Mucosa of stomach (tissue), 1 donor: Measurements from ENCODE around the gene TMEM106B.

Experiments used
- H3K27me3 ChIP-seq: one replicate; pipeline ENCODE4 v1.7.0; 2013; ENCODE audit warnings: mild to moderate bottlenecking, low read length; ENCODE audit not compliant: control insufficient read depth, insufficient read depth
- H3K36me3 ChIP-seq: one replicate; pipeline ENCODE4 v1.7.0; 2013; ENCODE audit warnings: low read length; ENCODE audit not compliant: control insufficient read depth, insufficient read depth
- H3K4me1 ChIP-seq: one replicate; pipeline ENCODE4 v1.7.0; 2013; ENCODE audit warnings: mild to moderate bottlenecking, low read length; ENCODE audit not compliant: control insufficient read depth, insufficient read depth
- H3K4me3 ChIP-seq: one replicate; pipeline ENCODE4 v1.7.0; 2013; ENCODE audit warnings: low read length
- H3K9ac ChIP-seq: one replicate; pipeline ENCODE4 v1.7.0; 2013; ENCODE audit warnings: mild to moderate bottlenecking, low read length, moderate library complexity
- H3K9me3 ChIP-seq: one replicate; pipeline ENCODE4 v1.7.0; 2013; ENCODE audit warnings: mild to moderate bottlenecking, low read length, moderate library complexity; ENCODE audit not compliant: control insufficient read depth
- donor health status: Pancreatic carcinoma.

TMEM106B gene

DNA sequence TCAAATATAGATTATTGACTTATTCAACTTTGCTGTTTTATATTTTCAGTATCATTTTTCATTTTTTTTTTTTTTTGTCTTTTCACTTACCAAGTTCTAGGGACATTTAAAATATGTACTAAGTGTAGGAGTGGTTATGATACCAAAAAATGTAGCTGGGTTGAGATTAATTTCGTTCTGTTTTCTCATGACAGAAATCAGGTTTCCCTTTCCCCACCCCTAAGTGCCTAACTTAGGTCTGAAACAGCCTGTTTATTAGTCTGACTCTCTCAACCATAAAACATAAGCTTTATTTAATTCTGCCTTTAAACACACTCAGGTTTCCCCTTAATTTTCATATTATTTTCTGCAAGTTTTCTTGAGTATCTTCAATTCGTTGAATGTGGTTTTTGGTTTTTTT is 22.1 kb downstream of the TMEM106B start:
- H3K9ac ChIP-seq = no peak overlapping the region
- H3K9me3 ChIP-seq = no peaks in the 10 kb centered on the region
- no peaks in the 10 kb centered on the region for H3K36me3 ChIP-seq
- H3K27me3 ChIP-seq = no peaks in the 10 kb centered on the region
- no peaks in the 10 kb centered on the region for H3K4me1 ChIP-seq
- no peak overlapping the region for H3K4me3 ChIP-seq

DNA sequence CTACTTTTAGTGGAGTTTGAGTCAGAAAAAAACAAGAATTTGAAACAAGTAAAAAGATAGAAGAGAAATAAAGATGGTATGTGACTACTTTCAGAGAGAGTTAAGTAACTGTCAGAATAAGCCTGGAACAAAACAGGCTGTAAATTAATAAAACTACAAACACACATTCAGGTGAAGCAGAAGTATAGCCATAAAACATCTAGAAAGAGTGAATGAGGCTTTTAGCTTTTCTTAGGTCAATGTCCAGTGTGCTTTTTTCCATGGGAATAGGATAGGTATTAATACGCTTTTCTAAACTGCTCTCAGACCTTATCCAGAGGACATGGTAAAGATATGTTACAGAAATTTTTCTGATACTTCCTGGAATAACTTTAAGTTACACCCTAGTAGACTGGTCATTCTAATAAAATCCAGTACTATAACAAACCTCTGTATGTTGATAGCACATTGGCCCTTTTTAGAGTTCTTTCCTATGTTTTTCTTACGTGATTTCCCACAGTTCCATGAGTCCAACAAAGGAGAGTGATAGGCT is 23.3 kb downstream of the TMEM106B start:
- Histone ChIP-seq H3K9ac (no peak overlapping the region), H3K27me3 (no peaks in the 10 kb centered on the region), H3K4me3 (no peak overlapping the region), H3K36me3 (no peaks in the 10 kb centered on the region), H3K9me3 (no peaks in the 10 kb centered on the region), H3K4me1 (no peaks in the 10 kb centered on the region)

DNA sequence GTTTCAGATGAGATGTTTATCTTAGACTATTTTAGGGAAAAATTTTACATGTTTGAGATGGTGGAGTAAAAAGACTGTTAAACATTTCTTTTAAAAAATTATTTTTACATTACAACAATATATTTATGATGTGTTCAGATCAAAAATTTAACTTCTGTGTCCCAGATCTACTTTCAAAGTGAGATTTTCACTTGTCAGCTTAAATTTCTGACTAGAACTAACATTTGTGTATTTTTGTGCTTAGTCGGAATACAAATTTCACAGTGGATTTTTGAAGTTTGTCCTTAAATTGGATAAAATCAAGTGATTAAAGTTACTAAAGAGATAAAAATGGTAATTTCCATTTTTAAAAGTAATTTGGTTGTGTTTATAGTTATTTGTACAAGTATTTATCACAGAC is 24.9 kb downstream of the TMEM106B start:
- Histone ChIP-seq H3K36me3 (no peaks in the 10 kb centered on the region), H3K4me1 (no peaks in the 10 kb centered on the region), H3K9me3 (no peaks in the 10 kb centered on the region), H3K9ac (no peak overlapping the region), H3K27me3 (no peaks in the 10 kb centered on the region), H3K4me3 (no peak overlapping the region)

DNA sequence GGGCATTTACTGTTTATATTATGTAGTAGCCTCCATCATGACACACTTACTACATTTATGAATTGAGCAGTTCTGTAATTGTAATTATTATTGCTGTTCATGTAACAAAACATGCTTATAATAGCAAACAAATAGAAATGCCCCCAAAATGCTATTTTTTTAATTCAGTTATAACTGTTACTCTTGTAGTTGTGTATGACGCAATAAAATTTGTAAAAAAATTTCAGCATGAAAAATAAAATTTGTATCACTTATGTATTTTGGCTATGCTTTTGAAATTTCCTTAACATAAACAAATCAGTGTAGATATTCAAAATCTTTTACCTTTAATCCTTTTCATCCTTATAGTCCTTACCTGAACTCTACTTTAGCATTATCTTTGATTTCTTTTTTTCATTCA is 25.9 kb downstream of the TMEM106B start:
- H3K36me3 ChIP-seq = no peaks in the 10 kb centered on the region
- H3K27me3 ChIP-seq = no peaks in the 10 kb centered on the region
- H3K4me1 ChIP-seq = no peaks in the 10 kb centered on the region
- no peak overlapping the region for H3K9ac ChIP-seq
- H3K9me3 ChIP-seq = no peaks in the 10 kb centered on the region
- H3K4me3 ChIP-seq = no peak overlapping the region

DNA sequence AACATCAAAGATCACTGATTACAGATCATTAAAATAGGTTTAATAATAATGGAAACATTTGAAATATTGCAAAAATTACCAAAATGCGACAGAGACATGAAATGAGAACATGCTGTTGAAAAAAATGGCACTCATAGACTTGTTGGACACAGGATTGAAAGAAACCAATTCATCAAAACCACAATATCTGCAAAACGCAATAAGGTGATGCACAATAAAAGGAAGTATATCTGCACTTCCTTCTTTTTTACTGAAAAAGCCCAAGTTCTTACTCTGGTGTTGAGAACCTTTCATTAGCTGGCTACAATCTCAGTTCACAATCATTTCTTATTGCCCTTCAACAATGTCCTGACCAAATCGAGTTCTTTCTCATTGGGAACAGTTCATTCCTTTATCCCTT is 28.7 kb downstream of the TMEM106B start:
- Histone ChIP-seq H3K36me3 (no peaks in the 10 kb centered on the region), H3K9ac (no peak overlapping the region), H3K27me3 (no peaks in the 10 kb centered on the region), H3K4me1 (peaks cover 3% of the 10 kb centered on the region), H3K9me3 (no peaks in the 10 kb centered on the region), H3K4me3 (no peak overlapping the region)

DNA sequence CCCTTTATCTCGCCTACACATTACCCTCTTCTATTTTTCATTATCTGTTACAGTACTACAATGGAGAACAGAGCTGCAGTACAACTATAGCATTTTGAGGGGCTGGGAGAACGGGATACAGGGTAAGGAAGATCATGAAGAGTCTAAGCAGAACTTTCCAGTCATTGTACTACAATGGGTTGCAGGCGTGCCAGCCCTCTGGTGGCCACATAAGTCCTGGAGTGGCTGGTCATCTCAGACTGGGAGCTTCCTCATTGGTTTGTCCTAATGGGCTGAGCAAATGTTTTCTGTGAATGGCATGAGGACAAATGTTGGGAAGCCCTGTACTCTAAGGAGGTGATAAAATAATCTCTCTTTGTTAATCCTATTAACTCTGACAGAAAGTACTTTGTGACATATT is 33.0 kb downstream of the TMEM106B start:
- Histone ChIP-seq H3K4me1 (peaks cover 3% of the 10 kb centered on the region), H3K9me3 (no peaks in the 10 kb centered on the region), H3K9ac (no peak overlapping the region), H3K4me3 (no peak overlapping the region), H3K27me3 (no peaks in the 10 kb centered on the region), H3K36me3 (no peaks in the 10 kb centered on the region)

DNA sequence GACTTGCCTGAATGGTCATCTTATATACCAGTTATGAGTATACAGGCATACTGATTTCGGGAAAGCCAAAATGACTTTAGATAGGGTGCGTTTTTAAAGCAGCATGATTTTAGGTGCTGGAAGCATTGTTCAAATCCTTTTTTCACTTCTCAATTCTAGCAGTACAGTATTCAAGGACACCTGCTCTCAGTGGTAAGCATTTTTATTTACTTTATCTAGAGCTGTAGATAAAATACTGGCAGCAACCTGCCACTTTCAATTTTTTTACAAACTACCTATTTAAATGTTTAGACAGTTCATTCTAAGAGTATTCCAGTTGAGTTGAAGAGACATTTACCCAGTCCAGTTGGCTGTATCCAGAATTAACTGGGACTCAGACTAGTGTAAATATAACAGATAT is 33.6 kb downstream of the TMEM106B start:
- H3K9me3 ChIP-seq = no peaks in the 10 kb centered on the region
- H3K36me3 ChIP-seq = no peaks in the 10 kb centered on the region
- H3K4me3 ChIP-seq = no peak overlapping the region
- no peak overlapping the region for H3K9ac ChIP-seq
- no peaks in the 10 kb centered on the region for H3K27me3 ChIP-seq
- peaks cover 3% of the 10 kb centered on the region for H3K4me1 ChIP-seq

DNA sequence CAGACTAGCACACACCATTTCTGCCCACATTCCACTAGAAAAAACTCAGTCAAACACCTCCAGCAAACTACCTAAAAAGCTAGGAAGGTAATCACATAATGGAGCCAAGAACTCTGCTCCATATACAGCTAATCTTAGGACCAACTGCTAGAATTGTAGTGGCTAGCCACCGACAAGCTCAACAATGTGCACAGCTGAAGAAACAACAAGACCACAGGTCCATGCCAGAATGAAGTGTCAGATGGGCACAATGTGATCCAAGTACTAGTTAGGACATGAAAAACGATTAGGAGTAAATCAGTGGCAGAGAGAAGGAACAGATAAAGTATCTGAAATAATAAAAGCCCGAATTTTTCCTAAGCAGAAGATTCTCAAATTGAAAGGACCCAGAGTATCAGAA is 38.6 kb downstream of the TMEM106B start:
- Histone ChIP-seq H3K9ac (no peak overlapping the region), H3K27me3 (no peaks in the 10 kb centered on the region), H3K4me3 (no peak overlapping the region), H3K36me3 (no peaks in the 10 kb centered on the region), H3K4me1 (peaks cover 2% of the 10 kb centered on the region), H3K9me3 (no peaks in the 10 kb centered on the region)

DNA sequence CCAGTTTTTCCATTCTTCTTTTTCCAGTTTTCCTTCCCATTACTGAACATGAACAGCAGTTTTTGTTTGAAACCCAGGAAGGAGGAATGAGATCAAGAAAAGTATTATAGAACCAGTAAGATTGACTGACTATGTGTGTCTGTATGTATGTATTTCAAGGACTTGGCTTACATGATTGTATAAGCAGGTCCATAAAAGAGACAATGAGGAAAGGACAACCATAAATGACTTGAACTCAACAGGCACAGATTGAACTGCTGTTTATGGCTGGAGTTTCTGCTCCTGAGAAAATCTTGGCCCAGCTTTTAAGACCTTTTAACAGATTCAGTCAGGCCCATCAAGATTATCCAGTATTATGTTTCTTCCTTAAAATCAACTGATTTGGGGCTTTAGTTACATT is 39.1 kb downstream of the TMEM106B start:
- Histone ChIP-seq H3K36me3 (no peaks in the 10 kb centered on the region), H3K4me3 (no peak overlapping the region), H3K9ac (no peak overlapping the region), H3K27me3 (no peaks in the 10 kb centered on the region), H3K4me1 (no peaks in the 10 kb centered on the region), H3K9me3 (no peaks in the 10 kb centered on the region)

DNA sequence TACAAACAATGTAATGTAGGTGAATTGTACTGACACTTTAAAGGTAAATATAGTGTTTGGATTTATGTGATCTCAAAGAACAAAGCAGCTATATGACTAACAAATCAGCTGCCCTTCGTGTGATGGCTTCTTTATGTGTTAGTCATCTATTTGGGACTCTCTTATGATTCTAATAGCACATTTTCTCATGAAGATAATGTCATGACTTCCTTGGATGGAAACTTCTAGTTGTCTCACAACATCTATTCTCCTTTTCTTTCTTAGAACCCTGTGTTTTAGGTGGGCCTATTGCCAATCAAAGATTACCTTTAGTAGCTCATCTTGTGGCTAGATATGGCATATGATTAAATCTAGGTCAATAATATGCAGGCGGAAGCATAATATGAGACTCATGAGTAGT is 45.0 kb downstream of the TMEM106B start:
- Histone ChIP-seq H3K4me3 (no peak overlapping the region), H3K36me3 (no peaks in the 10 kb centered on the region), H3K27me3 (no peaks in the 10 kb centered on the region), H3K9me3 (no peaks in the 10 kb centered on the region), H3K9ac (no peak overlapping the region), H3K4me1 (no peaks in the 10 kb centered on the region)

DNA sequence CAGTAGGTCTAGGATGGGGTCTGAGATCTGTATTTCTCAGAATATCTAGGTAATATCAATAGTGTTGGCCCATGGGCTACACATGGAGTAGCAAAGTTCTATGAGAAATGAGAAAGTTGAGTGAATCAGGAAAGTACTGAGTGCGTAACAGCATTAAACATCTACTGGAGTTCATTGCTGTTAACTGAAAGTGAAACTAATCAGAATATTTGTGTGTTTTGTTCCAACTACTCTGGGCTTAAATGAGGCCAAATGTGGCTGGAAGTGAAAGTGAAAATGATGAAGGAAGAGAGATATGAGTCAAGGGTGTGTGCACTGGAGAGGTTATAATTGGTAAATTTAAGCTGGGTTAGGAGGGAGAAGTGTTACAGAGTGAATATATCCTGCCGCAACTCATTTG is 46.5 kb downstream of the TMEM106B start:
- no peak overlapping the region for H3K4me3 ChIP-seq
- H3K9me3 ChIP-seq = no peaks in the 10 kb centered on the region
- H3K36me3 ChIP-seq = no peaks in the 10 kb centered on the region
- no peaks in the 10 kb centered on the region for H3K27me3 ChIP-seq
- H3K4me1 ChIP-seq = no peaks in the 10 kb centered on the region
- no peak overlapping the region for H3K9ac ChIP-seq

DNA sequence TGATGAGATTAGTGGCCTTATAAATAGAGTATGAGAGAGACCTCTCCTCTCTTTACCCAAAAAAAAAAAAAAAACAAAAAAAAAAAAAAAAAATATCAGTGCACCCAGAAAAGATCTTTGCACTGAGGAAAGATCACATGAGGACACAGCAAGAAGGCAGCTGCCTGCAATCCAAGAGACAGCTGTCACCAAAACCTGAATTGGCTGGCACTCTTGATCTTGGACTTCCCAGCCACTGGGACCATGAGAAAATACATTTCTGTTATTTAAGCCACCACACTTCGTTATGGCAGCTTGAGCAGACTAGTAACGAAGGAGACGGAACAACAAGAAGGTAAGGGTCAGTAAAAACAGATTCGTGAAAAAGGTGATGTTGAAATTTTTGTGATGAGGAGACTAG is 47.0 kb downstream of the TMEM106B start:
- Histone ChIP-seq H3K4me3 (no peak overlapping the region), H3K4me1 (no peaks in the 10 kb centered on the region), H3K27me3 (no peaks in the 10 kb centered on the region), H3K36me3 (no peaks in the 10 kb centered on the region), H3K9ac (no peak overlapping the region), H3K9me3 (no peaks in the 10 kb centered on the region)

DNA sequence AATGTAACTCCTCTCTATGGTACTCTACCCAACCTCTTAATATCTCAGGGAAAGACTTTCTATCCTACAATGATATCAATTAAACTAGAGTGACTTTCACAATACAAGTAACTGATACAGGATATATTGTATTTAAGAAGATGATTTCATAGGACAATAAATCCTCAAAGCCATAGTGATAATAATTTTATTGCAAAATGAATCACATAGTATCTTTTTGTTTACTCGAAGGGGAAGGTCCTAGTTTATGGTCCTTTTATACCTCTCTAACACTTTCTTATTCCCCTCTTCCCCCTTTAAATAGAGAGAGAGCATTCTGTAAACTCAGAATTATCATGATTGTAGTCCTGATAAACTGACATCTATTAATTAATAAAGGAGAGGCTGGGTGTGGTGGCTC is 56.4 kb downstream of the TMEM106B start:
- Histone ChIP-seq H3K9me3 (no peaks in the 10 kb centered on the region), H3K4me1 (no peaks in the 10 kb centered on the region), H3K9ac (no peak overlapping the region), H3K36me3 (no peaks in the 10 kb centered on the region), H3K4me3 (no peak overlapping the region), H3K27me3 (no peaks in the 10 kb centered on the region)
